Spleen (tissue), 11 donors: ENCODE data around the gene SOX13. TPM values are rescaled to one million over a fixed set of nuclear protein-coding genes. Genes with fewer than 3 reads are reported as not detected.

Source experiments
- DNase-seq: peaks from one replicate; pipeline ENCODE4 v3.0.0-alpha.2; 2020
- H3K27ac ChIP-seq, 8 donors: fragments of 200-600 bp; sonication (generic) in 7 of 8; 1 replicate in 4 of 8; 2 replicates in 4 of 8; pipeline versions ENCODE4 v1.5.0 to v1.8.0; 2016 to 2021; ENCODE audit warnings: inconsistent platforms in 4 of 8, mild to moderate bottlenecking in 4 of 8, moderate library complexity in 1 of 8
- H3K27me3 ChIP-seq, 7 donors: fragments of 200-600 bp; sonication (generic) in 6 of 7; replicated peaks in 1 of 7; 1 replicate in 4 of 7; 2 replicates in 3 of 7; pipeline versions ENCODE4 v1.5.0 to v1.8.0; 2016 to 2021; ENCODE audit warnings: inconsistent platforms in 3 of 7, mild to moderate bottlenecking in 1 of 7
- H3K36me3 ChIP-seq, 6 donors: fragments of 200-600 bp; sonication (generic) in 5 of 6; 1 replicate in 4 of 6; 2 replicates in 2 of 6; pipeline versions ENCODE4 v1.5.0 to v1.8.0; 2016 to 2021; ENCODE audit warnings: inconsistent platforms in 2 of 6
- H3K4me1 ChIP-seq, 6 donors: fragments of 200-600 bp; sonication (generic) in 5 of 6; 1 replicate in 3 of 6; 2 replicates in 3 of 6; pipeline versions ENCODE4 v1.5.0 to v1.8.0; 2016 to 2021; ENCODE audit warnings: inconsistent platforms in 3 of 6
- H3K4me3 ChIP-seq, 8 donors: fragments of 200-600 bp; sonication (generic) in 7 of 8; 1 replicate in 4 of 8; 2 replicates in 4 of 8; pipeline versions ENCODE4 v1.5.0 to v1.8.0; 2016 to 2021; ENCODE audit warnings: inconsistent platforms in 4 of 8, mild to moderate bottlenecking in 4 of 8, moderate library complexity in 2 of 8
- H3K9me3 ChIP-seq, 8 donors: fragments of 200-600 bp; sonication (generic) in 7 of 8; 1 replicate in 4 of 8; 2 replicates in 4 of 8; pipeline versions ENCODE4 v1.5.0 to v1.8.0; 2016 to 2021; ENCODE audit warnings: inconsistent platforms in 4 of 8
- POLR2A ChIP-seq, 3 donors: fragments of 450-650 bp; IDR thresholded peaks; one replicate each; pipeline ENCODE4 v1.5.1; 2017; ENCODE audit warnings: antibody characterized with exemption in 3 of 3, mild to moderate bottlenecking in 1 of 3
- POLR2AphosphoS5 ChIP-seq, 3 donors: sonication (generic); formaldehyde crosslinking; IDR thresholded peaks; one replicate each; pipeline ENCODE4 v1.5.1; 2017; ENCODE audit warnings: antibody characterized with exemption in 3 of 3
- WGBS, 5 donors: extraction: QIAGEN DNeasy Blood & Tissue Kit in 3 of 5; methylation state at CpG; one replicate each; pipeline versions ENCODE4 v1.1.5 to v1.1.7; 2013 to 2018; 5-methylcytosine and 5-hydroxymethylcytosine counted together
- intact Hi-C: fragments of 100-400 bp; cut with DNase I; formaldehyde crosslinking; loops from one replicate; pipeline ENCODE4 v1.15.0; 2023; ENCODE audit warnings: low total_unique reads
- polyA plus RNA-seq, 3 donors: library from polyadenylated mRNA; stranded (reverse); fragments of 200-250 nt; gene quantifications; one replicate each; pipeline ENCODE4 v1.2.1, GENCODE V29; 2013
- total RNA-seq, 7 donors: library from RNA; depleted of rRNA in 3 of 7; stranded (reverse); fragments of >200 nt in 3 of 7; fragmentation: NEBNext Ultra II Directional in 4 of 7; extraction: Animal tissue kit (Norgen Biotek cat#: 25700) in 4 of 7; gene quantifications; one replicate each; pipeline versions ENCODE4 v1.1.0 to v1.2.1, GENCODE V29; 2016 to 2021
- TF ChIP-seq, protein P1 (sequence below), 11 experiments: fragments of 200-600 bp in 7 of 11; fragments of 450-650 bp in 4 of 11; sonication (generic) in 4 of 11; IDR thresholded peaks in 8 of 11; conservative IDR thresholded peaks in 3 of 11; 1 replicate in 7 of 11; 2 replicates in 4 of 11; pipeline versions ENCODE4 v1.4.0 to v1.8.0; 2016 to 2021; ENCODE audit warnings: antibody characterized with exemption in 11 of 11, inconsistent platforms in 4 of 11, mild to moderate bottlenecking in 1 of 11
- donor health status: healthy with polysubstance abuse.
- donor health status: DM: no; HTN: no; CAD: no; lungs with moderate emphysema.
- donor health status: DM: no; HTN: no; CAD: no.
- donor health status: Bipolar disorder and iron deficiency.
- donor health status: healthy.
- donor health status: DM: no; HTN: no; CAD: no.
- donor health status: DM: yes; HTN: yes; CAD: no.

Gene SOX13
- total and polyA plus RNA-seq, 10 donors, result 2.0 to 28.7 (median 18.0) TPM

DNA sequence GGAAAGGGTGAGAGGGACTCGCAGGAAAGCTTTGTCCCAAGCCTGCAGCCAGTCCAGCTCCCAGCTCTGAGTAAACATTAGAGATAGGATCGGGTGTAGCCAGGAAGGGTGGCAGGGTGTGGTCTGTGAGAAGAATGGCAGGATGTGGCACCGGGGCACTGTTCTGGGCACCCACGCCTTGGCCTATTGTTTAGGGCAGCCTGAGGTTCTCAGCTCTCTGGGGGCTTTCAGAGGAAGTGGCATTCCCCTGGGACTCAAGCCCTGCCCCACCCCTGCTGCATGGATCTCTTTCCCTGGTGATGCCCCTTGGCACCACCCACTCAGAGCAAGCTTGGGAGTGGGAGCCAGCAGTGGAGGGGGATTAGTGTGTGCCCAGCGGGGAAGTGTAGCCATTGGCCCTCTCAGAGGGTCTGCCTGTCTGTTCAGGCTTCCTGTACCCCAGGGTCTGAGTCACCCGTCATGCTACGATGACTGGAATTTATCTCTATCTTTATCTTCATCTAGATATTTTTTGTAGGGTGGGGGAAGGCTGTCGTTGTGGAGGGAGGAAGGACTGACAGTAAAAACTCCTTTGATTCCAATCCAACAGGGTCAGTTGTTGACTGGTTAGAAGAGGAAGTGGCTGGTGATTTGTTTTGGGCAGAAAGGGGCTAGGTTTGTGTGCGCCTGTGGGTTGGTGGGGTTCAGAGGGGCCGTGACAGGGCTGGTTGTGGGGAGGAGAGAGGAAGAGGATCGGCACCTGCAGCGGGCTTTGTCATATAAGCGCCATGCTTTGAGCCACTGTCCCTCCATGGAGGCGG lies 31.6 kb downstream of the SOX13 start:
- Histone ChIP-seq H3K4me3 (peak overlapping the region in 1 of 8 donors; percentile 1), H3K4me1 (peaks cover 15 to 80% (median 52%) of the 10 kb centered on the region in 6 donors), H3K36me3 (no peaks in the 10 kb centered on the region), H3K27me3 (peaks cover 0 to 4% (median 0%) of the 10 kb centered on the region in 7 donors), H3K9me3 (no peaks in the 10 kb centered on the region), H3K27ac (peak overlapping the region in 7 of 8 donors; percentile 45 to 85 (median 66))
- peak; percentile 36 to 73 (median 66) for TF ChIP-seq POLR2AphosphoS5 (IDR thresholded peaks at IDR 0.05)
- TF ChIP-seq, protein P1, sequence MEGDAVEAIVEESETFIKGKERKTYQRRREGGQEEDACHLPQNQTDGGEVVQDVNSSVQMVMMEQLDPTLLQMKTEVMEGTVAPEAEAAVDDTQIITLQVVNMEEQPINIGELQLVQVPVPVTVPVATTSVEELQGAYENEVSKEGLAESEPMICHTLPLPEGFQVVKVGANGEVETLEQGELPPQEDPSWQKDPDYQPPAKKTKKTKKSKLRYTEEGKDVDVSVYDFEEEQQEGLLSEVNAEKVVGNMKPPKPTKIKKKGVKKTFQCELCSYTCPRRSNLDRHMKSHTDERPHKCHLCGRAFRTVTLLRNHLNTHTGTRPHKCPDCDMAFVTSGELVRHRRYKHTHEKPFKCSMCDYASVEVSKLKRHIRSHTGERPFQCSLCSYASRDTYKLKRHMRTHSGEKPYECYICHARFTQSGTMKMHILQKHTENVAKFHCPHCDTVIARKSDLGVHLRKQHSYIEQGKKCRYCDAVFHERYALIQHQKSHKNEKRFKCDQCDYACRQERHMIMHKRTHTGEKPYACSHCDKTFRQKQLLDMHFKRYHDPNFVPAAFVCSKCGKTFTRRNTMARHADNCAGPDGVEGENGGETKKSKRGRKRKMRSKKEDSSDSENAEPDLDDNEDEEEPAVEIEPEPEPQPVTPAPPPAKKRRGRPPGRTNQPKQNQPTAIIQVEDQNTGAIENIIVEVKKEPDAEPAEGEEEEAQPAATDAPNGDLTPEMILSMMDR (IDR thresholded peaks at IDR 0.05 in 8 of 11, conservative IDR thresholded peaks at IDR 0.05 in 3 of 11), result no peak
- intact Hi-C loops, result no loop called here
- WGBS, 5 donors, result 27 to 34% (median 30%) methylated on average over 14 of the region's 14 CpGs
- peak; percentile 81 for DNase-seq

DNA sequence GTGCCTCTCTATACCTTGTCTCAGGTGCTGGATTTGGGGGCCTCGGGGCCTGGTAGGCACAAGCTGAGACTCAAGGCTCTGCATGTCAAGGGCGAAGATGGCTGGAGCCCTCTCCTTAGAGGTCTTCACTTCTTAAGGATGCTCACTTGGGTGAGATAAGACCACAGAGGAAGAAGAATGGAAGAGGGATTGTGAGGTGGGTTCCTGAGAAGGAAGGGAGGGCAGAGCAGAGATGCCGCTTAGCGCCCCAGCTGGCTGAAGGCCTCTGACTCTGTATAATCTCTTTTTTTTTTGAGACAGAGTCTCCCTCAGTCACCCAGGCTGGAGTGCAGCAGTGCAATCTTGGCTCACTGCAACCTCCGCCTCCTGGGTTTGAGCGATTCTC lies 32.2 kb downstream of the SOX13 start:
- WGBS, 5 donors, result 49 to 71% (median 56%) methylated on average over 6 of the region's 6 CpGs
- no peaks in the 10 kb centered on the region for H3K36me3 ChIP-seq
- intact Hi-C loops, result no loop called here
- H3K27ac ChIP-seq, result peak overlapping the region in 6 of 8 donors; percentile 15 to 85 (median 64)
- no peak for TF ChIP-seq POLR2A (IDR thresholded peaks at IDR 0.05)
- no peak for TF ChIP-seq POLR2AphosphoS5 (IDR thresholded peaks at IDR 0.05)
- TF ChIP-seq, protein P1 (IDR thresholded peaks at IDR 0.05 in 8 of 11, conservative IDR thresholded peaks at IDR 0.05 in 3 of 11), result no peak
- H3K4me3 ChIP-seq, result no peak overlapping the region
- peaks cover 15 to 83% (median 52%) of the 10 kb centered on the region in 6 donors for H3K4me1 ChIP-seq
- H3K9me3 ChIP-seq, result no peaks in the 10 kb centered on the region
- DNase-seq, result no peak
- peaks cover 0 to 4% (median 0%) of the 10 kb centered on the region in 7 donors for H3K27me3 ChIP-seq

DNA sequence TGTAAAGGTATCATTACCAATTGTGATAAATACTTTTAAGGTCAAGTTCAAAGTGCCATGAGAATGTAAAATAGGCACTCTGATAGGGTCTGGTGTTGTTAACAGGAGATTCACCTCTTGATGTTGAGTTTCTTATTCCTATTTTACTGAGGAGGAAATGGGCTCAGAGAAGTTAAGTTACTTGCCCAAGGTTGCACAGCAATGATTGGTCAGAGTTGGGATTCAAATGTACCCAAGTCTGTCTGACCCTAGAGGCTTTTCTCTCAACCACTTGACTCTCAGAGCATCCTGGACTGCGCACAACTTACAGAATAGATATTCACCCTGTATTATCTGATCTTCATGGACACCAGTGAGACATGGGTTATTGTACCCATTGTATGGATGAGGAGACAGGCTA lies 33.9 kb downstream of the SOX13 start:
- 93 to 100% (median 96%) methylated on average over 1 of the region's 1 CpG for whole genome bisulfite sequencing, 5 donors
- DNase-seq, result no peak
- no peaks in the 10 kb centered on the region for H3K9me3 ChIP-seq
- H3K27me3 ChIP-seq, result peaks cover 0 to 4% (median 0%) of the 10 kb centered on the region in 7 donors
- no peak overlapping the region for H3K4me3 ChIP-seq
- no peak overlapping the region for H3K27ac ChIP-seq
- no peaks in the 10 kb centered on the region for H3K36me3 ChIP-seq
- peaks cover 15 to 74% (median 49%) of the 10 kb centered on the region in 6 donors for H3K4me1 ChIP-seq
- intact Hi-C loops, result no loop called here
- TF ChIP-seq POLR2A (IDR thresholded peaks at IDR 0.05) (no peak), POLR2AphosphoS5 (IDR thresholded peaks at IDR 0.05) (no peak)
- TF ChIP-seq, protein P1 (IDR thresholded peaks at IDR 0.05 in 8 of 11, conservative IDR thresholded peaks at IDR 0.05 in 3 of 11), result no peak

DNA sequence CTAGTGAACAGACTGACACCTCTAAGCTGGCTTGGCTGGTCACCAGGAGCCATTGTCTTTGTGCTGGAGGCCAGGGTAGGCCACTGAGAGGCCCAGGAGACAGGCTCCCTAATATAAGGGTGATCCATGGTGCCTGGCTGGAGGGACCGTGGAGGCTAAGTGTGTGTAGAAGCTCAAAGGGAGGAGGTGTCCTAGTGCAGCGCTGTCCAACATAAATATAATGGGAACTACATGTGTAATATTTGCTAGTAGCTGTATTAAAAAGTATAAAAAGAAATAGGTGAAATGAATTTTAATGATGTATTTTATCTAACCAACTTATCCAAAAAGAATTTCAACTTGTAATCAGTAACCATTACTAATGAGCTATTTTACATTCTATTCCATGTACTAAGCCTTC lies 35.0 kb downstream of the SOX13 start:
- H3K4me1 ChIP-seq, result peaks cover 14 to 63% (median 39%) of the 10 kb centered on the region in 6 donors
- H3K9me3 ChIP-seq, result no peaks in the 10 kb centered on the region
- H3K4me3 ChIP-seq, result no peak overlapping the region
- 87 to 96% (median 92%) methylated on average over 2 of the region's 2 CpGs for WGBS, 5 donors
- no peaks in the 10 kb centered on the region for H3K27me3 ChIP-seq
- TF ChIP-seq, protein P1 (IDR thresholded peaks at IDR 0.05 in 8 of 11, conservative IDR thresholded peaks at IDR 0.05 in 3 of 11), result no peak
- TF ChIP-seq POLR2A (IDR thresholded peaks at IDR 0.05) (no peak), POLR2AphosphoS5 (IDR thresholded peaks at IDR 0.05) (no peak)
- H3K27ac ChIP-seq, result peak overlapping the region in 4 of 8 donors; percentile 11 to 66 (median 62)
- intact Hi-C loops, result no loop called here
- DNase-seq, result no peak
- no peaks in the 10 kb centered on the region for H3K36me3 ChIP-seq
